GM18519 (cell line): Measurements from ENCODE around the gene SMIM36.
"Not testable (repeated sequence)": the region's sequence is repeated elsewhere in the genome, so short reads cannot be mapped to it uniquely, and the experiment has no call there.

ENCODE experiments used
- ATAC-seq: cut with Tn5 transposase; IDR thresholded peaks from one replicate; pipeline ENCODE4 v1.9.1; 2021; ENCODE audit warnings: mild to moderate bottlenecking, moderate library complexity; ENCODE audit not compliant: unreplicated experiment, low FRiP score

SMIM36 gene

DNA sequence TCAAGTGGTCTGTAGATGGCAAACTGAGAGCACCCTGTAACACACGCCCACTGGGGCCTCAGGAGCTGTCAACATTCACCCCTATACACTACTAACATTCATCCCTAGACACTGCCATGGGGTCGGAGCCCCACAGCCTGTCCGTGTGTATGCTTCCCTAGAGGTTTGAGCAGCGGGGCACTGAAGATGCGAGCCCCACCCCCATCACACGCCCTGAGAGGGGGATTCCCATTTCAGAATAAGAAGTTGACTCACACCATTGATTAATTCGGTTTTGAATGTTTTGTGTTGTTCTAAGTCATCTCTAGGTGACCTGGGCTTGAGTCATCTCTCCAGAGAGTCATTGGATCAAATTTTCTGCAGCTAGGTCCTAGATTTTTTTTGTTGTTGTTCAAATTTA, 52.3 kb downstream of the SMIM36 start:
- ATAC-seq, result no peak

DNA sequence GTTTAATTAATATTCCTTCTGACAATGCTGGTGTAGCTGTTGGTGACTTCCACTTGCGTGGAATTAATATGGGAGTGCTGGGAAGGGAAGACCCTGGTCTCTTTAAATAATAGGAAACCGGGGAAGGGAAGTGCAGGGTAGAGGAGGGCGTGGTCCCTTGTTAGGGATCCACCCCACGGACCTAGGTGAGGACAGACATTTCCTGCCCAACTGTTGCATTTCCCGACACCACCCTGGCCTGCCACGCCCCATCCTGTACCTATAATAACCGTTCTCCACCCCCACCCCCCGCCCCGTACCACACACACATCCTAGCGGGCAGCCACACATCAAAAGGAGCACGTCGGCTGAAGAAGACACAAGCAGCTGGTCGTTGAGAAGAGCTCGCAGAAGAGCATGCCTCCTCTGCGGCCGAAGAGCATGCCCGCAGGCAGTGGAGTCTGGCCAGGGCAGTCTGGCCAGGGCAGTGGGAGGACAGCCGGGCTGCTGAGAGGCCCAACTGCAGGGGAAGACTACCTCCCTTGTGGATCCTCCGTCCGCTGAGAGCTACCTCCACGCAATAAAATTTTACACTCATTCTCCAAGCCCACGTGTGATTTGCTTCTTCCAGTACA, 52.9 kb downstream of the SMIM36 start:
- ATAC-seq, result no peak

DNA sequence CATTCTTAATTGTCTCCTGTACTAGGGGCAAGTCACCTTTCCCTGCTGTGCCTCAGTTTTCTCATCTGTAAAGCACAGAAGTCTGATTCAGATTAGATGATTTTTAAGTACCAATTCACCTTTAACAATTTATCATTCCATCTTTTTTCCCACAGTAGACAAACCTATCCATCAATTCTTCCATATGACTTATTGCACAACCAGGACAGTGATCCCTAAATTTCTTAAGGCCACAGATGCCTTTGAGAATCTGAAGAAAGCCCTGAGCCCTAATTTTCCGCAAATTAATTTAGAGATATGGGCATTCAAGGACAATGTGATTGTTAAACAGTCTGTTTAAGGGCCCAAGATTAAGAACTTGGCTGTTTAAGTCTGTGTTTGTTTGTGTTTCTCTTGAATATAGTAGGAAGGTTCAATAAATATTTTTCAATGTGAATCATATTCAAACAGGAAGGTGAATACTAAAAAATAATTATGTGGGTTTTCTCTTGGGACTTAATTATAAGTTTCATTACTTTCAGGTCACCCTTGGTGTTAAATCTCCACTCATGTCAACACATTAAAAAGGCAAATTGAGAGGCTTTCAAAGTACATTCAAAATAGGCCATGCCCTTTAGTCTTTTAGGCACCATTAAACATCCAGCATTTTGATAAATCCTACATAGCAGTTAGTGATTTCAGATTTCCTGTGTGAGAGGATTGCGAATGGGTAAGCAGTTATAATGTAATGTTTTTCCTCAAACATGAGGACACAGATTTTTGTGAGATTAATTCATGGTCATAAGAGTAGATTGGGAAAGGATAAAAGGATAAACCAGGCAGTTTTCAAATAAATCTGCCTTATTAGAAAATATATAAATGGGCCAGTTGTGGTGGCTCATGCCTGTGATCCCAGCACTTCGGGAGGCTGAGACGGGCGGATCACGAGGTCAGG, 54.7 kb downstream of the SMIM36 start:
- ATAC-seq, result no peak

DNA sequence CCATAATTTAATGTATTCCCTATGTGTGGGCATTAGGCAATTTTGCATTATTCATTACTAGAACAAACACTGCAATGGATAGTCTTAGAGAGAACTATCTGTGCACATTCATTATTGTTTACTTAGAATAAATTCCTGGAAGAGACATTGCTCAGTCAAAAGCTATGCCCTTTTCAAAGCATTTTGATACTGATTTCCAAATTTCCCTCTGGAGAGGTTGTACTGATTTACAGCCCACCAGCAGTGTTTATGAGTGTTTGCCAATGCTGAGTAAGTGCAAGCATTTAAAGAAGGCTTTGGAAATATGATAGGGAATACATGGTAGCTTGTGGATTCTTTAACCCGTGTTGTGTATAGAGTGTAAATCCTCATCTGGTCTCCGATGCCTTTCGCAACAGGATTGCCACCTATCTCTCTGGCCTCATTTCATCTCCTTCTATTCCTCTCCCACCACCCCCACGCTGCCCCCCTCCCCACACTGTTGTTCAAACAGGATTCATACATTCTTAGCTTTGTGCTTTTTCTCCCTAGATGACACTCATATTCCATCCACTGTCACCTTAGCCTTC, 56.3 kb downstream of the SMIM36 start:
- no peak for ATAC-seq

DNA sequence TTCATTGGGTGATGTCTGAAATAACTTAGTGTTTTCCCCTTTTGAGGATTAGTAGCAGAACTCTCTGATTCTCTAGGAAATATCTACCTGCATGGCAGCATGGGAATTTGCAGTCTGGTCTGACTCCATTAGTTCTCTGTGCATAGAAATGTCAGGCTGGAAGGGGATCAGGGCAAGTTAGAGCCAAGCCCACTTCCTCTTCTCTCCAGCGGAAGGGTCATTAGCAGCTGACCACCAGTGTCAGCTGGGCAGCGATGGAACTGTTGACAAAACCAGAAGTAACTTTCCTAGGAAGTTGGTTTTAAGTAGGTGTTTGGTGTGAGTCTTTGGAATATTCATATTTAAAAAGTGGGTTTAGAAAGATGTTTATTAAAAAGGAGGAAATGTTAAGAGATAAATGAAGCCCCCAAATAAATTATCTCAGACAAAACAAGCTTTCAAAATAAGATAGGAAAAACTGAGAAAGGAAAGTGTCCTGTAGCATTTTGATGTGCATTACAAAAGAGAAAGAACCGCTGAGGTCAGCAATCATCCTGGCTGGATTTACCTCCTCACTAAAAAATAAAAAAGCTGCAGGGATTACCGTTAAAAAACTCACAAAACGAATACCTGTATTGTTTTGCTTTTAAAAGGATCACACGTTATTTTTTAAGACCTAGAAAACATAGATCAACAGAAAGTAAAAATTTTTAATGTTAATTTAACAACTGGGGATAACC, 57.3 kb downstream of the SMIM36 start:
- no peak for ATAC-seq

DNA sequence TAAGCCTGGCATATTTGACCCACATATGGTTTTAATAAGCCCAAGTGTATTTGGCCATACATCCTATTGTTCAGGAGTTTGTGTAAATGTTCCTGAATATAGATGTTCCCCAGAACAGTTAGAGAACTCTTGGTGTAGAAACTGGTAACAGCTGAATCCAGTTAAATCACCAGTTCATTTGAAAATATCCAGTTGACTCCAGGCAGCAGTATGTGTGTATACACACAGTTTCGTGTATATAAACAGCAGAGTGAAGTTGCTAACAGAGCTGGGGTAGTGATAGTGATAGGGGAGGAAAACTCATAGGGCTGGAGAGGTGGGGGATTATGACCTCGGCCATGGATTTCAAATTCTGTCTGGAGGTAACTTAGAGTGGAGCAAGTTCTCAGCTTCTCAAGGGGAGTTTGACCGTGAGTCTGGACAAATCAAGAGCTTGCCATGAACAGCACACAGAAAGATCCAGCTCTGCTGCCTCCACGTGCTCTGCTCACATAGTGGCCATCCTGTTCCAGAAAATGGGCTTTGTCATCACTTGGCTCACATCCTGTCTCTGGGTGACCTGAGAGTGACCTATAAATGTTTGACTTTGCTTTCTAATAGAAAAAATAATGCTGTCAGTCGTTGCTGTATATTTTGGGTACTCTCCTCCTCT, 59.0 kb downstream of the SMIM36 start:
- ATAC-seq, result no peak

DNA sequence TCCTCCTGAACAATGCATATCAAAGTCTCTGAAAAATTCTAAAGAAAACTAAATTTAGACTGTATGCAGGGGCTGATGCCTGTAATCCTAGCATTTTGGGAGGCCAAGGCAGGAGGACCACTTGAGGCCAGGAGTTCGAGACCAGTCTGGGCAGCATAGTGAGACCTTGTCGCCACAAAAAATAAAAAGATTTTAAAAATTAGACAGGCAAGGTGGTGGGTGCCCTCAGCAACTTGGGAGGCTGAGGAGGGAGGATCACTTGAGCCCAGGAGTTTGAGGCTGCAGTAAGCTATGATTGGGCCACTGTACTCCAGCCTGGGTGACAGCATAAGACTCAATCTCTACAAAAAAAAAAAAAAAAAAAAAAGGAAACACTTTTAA, 59.5 kb downstream of the SMIM36 start:
- ATAC-seq, result no peak

DNA sequence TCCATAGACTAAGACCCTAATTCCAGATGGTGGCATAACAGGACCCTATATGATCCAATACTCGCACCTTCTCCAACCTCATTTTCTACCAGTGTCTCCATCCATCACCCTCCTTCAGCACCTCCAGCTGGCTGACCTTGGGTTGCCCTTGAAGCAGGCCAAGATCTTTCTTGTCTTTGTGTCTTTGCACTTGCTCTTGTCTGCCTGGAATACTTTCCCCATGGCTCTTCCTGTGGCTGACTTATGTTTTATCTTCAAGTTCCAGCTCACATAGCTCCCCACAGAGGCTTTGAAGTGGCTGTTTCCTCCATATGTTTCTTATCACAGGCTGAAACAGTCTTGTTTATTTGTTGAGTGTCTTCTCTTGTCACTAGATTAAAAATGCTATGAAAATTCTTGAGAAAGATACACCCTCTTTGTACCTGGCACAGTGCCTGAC, 60.0 kb downstream of the SMIM36 start:
- ATAC-seq, result no peak

DNA sequence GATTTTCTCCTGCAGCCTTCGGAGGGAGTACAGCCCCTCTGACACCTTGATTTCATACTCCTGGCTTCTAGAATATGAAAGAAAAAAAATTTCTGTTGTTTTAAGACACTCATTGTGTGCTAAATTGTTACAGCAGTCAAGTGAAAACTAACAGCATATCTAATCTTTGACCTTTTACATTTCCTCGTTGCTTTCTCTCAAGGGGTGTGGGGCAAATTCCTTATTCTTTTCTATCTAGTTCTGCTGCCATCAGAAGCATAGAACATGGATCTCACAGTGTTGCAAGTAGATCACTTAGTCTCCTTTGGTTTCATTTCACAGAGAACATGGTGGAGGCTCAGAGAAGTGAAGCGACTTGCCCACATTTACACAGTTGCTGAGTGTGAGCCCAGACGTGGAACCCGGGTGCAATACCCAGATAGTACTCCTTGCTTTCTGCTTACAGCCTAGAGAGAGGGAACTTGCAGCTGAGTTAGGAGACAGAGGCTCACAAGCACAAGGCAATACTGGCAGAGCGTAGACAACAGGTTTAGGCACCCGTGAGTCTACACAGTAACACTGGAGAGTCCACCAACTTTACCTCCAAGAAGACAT, 60.9 kb downstream of the SMIM36 start:
- ATAC-seq, result no peak

DNA sequence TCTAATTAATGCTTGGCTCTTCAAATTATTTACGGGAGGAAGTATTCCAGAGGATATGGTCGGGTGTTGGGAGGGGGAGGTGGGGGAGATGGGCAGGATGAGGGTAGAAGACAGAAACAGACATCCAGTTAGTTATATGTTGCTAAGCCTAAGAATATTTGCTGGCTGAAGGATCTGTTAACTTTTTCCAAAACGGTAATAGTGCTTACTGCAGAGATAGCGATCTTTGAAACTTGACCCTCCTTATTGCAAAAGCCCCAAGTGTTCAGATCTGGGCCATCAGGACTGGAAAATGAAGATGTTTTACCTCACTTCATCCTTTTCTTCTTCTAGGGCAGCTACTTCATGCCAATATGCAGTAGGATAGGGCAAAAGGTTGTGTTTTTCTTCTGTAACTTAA, 62.6 kb downstream of the SMIM36 start:
- no peak for ATAC-seq

DNA sequence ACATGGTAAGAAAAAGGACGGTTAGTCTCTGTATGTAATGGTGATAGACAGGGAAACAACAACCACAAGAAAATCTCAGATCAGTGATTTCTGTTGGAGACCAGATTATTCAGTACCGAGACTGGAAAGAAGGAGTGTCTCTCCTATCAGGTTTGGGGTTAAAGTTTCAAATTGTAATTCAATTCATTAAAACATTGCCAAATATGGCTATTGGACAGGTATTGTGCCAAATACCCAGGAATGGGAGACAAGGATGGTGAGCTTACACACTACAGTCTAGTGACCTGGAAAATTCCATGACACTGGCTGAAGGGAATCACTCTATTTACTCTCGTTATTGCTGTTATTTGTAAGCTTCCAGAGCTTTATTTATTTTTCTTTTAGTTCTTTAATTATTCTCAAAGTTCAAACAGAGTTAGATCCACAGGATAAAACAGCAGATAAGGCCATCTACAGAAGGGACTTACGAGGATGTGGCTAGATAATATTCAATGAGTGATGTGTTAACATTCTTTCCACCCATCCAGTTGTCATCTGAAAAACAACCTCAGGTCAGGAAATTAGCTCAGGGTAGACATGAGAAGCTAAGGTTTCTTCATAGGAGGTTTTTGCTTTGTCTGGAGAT, 64.6 kb downstream of the SMIM36 start:
- no peak for ATAC-seq

DNA sequence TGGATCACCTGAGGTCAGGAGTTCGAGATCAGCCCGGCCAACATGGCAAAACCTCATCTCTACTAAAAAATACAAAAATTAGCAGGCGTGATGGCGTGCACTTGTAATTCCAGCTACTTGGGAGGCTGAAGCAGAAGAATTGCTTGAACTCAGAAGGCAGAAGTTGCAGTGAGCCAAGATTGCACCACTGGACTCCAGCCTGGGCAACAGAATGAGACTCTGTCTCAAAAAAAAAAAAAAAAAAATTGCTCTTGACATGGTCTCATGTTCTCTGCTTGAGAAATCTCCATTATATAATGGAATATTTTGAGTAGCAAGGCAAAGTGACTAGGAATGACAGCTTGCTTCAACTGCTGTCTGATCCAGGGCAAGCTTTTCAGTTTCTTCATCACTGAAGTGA, 65.2 kb downstream of the SMIM36 start:
- ATAC-seq, result not testable (repeated sequence)

DNA sequence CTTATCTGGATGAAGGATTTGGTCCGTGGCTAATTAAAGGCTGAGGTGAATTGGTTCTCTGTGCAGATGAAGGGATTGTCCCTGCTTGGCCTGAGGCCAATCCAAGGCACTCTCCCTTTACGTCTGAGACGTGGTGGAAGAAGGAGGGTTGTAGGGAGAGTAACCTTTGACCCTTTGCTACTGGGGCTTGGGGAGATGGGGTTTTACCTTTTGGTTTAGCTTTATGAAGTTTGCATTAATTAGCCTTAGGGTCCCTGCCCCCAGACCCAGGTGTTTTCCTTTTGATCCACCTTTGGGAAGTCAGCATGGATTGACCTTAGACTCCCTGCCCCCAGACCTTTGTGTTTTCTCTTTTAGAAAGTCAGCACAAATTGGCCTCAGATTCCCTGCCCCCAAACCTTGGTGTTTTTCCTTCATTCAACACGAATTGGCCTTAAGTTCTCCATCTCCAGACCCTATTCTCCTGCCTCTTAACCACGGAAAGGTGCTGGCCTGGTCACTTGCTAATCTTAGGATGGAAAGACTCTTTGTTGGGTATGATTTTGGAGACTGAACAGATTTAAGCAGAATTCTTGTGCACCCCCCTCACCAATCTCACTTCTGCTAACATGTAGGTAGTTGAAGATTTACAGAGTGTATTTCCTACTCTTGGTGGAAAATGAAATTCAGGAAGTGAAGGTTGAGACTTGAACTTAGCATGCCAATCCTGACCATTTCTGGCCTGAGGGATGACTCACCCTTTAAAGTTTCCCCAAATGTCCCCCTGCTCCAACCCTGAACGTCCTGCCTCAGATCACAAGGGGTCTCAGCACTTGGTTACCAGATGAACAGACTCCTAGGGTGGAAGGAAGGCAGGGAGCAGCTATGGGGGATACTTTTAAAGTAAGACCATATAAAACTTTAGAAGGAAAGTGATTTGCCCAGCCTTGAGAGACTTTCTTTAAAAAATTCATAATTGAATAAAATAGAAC, 66.5 kb downstream of the SMIM36 start:
- ATAC-seq, result no peak

DNA sequence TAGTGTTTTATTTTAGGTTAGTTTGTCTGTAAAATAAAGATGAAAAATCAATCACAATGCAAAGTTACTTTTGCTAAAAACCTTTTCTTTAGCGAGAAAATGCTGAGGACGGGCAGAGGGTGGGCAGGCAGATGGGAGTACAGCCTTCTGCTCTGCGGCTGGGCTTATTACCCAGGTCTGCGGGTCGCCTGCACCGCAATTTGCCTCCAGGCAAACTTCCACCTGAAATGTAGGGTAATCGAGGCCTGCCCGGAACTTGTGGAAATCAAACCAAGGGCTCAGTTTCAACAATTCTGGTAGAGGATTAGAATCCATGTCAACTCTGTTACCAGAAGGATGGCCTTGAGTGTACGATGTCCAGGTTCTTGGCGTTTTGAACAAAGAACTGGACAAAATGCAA, 67.3 kb downstream of the SMIM36 start:
- no peak for ATAC-seq

DNA sequence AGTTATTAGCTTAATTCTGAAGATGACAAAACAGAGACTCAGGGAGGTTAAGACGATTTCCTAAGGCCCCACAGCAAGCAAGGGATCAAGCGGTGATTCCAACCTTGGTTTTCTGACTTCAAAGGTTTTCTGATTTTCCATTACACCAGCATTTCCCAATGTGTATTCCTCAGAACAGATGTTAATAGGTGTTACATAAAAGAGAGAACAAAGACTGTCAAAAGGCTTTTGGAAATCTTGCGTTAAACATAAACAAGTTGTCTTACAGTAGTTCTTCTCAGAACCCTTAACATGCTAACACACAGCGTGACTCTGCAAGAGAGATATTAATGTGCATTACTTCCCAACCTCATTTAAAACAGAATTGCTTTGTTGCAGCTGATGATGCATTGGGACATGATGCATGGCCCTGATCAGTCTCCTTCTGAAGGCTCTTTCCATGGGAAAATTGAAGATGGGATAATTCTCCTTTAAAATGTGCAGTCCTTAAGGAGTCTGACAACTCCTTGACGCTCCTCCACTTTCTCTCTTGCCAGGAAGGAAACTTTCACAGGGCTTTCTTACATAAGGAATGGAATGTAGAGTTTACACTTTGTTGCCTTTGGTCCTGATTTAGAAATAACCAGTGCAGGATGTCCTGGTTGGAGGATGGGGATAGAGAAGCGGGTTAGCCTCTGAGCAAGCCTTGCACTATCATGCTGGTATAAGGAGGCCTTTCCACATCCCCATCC, 68.1 kb downstream of the SMIM36 start:
- ATAC-seq, result no peak

DNA sequence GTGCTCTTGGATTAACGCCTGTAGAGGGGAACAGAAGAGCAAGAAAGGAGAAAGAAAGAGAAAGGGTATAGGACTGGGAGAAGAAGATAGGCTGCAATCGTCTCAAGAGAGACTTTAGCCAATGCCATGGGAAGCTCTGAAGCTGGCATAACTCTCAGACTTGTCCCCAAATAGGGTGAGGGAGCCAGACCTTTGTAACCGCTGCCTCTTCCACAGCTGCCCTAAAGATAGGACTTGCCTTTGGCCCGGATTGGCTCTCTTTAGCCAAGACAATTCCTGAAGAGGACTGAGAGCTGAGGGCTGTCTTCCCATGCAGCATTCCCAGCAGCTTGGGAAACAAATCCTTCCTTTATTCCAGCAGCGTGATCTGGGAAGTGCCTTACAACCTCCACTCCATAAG, 68.8 kb downstream of the SMIM36 start:
- ATAC-seq, result no peak

DNA sequence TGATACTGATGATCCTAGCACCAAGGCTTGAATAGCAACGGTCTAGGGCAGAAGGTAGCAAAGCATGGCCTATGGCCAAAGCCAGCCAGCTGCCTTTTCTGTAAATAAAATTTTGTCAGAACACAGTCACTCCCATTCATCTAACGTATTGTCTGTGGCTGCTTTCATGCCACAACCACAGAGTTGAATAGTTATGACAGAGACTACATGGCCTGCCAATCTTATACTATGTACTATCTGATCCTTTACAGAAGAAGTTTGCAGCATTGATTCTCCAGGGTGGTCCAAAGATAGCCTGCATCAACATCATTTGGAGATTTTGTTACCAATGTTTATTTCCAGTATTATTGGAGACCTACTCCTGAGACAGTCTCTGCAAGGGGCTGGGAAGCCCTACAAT, 69.7 kb downstream of the SMIM36 start:
- ATAC-seq, result no peak

DNA sequence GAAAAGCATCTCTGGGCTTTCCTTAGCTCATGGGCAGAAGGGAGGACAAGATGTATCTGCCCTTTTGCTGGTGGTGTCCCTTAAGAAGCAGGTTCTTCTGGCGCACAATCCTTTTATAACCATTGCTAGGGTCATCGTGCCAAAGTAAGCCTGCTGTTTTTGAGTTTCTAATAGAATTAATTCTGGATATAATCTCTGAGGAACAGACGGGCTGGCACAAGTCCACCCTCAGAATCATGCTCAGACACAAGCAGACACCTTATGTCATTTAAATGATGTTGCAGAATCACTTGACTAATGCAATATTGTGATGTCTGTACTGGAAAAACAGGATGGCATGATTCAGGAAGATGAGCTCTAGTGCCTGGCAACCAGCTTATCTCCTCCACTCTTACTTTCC, 70.9 kb downstream of the SMIM36 start:
- ATAC-seq, result no peak
